H1 (cell line): ENCODE data around the gene DIP2C. TPM values are rescaled to one million over a fixed set of nuclear protein-coding genes. Genes with fewer than 3 reads are reported as not detected.

ENCODE experiments used
- ATF2 ChIP-seq: IDR thresholded peaks from 2 replicates; pipeline ENCODE4 v1.6.1; 2012; ENCODE audit warnings: low read length, inconsistent platforms
- ATF3 ChIP-seq: IDR thresholded peaks from 2 replicates; pipeline ENCODE4 v1.6.1; 2011; ENCODE audit warnings: low read depth, mild to moderate bottlenecking, low read length; ENCODE audit not compliant: insufficient read depth
- BACH1 ChIP-seq: IDR thresholded peaks from 2 replicates; pipeline ENCODE4 v1.6.1; 2012; ENCODE audit warnings: low read length, improper control_type of control experiment
- CBX5 ChIP-seq: fragments of 300-800, 300-1000 bp; sonication (generic); IDR thresholded peaks from 2 replicates; pipeline ENCODE4 v1.7.1; 2016; ENCODE audit warnings: antibody characterized with exemption, low read length, low read depth
- CHD7 ChIP-seq: fragments of 300-600 bp; sonication (generic); IDR thresholded peaks from 2 replicates; pipeline ENCODE4 v1.7.1; 2012; ENCODE audit warnings: low read length, moderate library complexity, mild to moderate bottlenecking, inconsistent platforms; ENCODE audit not compliant: insufficient replicate concordance
- CTCF ChIP-seq, 3 experiments: IDR thresholded peaks; 1 replicate in 2 of 3; 2 replicates in 1 of 3; pipeline versions ENCODE4 v1.5.1 to v1.6.1; 2011; ENCODE audit warnings: low read length in 3 of 3, mild to moderate bottlenecking in 3 of 3, inconsistent platforms in 2 of 3, low read depth in 1 of 3, moderate library complexity in 1 of 3; ENCODE audit not compliant: insufficient read depth in 1 of 3; ENCODE audit errors: control extremely low read depth in 1 of 3
- polyA plus RNA-seq, 7 experiments: library from polyadenylated mRNA; depleted of rRNA in 3 of 7; stranded (reverse) in 5 of 7; unstranded in 2 of 7; fragments of >200 nt in 5 of 7; fragments of 200-250 nt in 2 of 7; gene quantifications; 1 replicate in 5 of 7; 2 replicates in 1 of 7; 4 replicates in 1 of 7; pipeline versions ENCODE4 v1.2.1 to v1.2.3, GENCODE V29; 2011 to 2013; ENCODE audit warnings: missing spikeins in 2 of 7, mixed read lengths in 2 of 7
- total RNA-seq: library from RNA; stranded (reverse); fragmentation: NEBNext Ultra II Directional; extraction: Animal tissue kit (Norgen Biotek cat#: 25700); gene quantifications from 2 replicates; pipeline ENCODE4 v1.2.1, GENCODE V29; 2021

DIP2C gene
- total and polyA plus RNA-seq, 2 of the 8 experiments (the other 6 are each of a cell fraction or from before 2014, with no cell fraction given), result 3.8 to 9.3 TPM

- TF ChIP-seq CTCF (IDR thresholded peaks at IDR 0.05; ENCODE audit: control extremely low read depth in 1 of 3, insufficient read depth in 1 of 3, low read depth in 1 of 3, low read length in 3 of 3) (no peak), ATF3 (no peak), CBX5 (no peak), CHD7 (no peak), BACH1 (no peak), ATF2 (no peak)
Observed at GRCh38 chr10:476455-476780, 213.1 kb downstream of the DIP2C start (continued).
